GM19463 (cell line): ENCODE measurements around the gene RPL3.

ENCODE experiments used
- ATAC-seq: cut with Tn5 transposase; IDR thresholded peaks from one replicate; pipeline ENCODE4 v1.9.1; 2021; ENCODE audit warnings: mild to moderate bottlenecking, moderate library complexity; ENCODE audit not compliant: unreplicated experiment

Gene RPL3

GRCh38 chr22:39317775-39318506 lies 1.5 kb downstream of the RPL3 start:
- ATAC-seq, result no peak

- ATAC-seq, result no peak
Observed at GRCh38 chr22:39317084-39317774, 2.2 kb downstream of the RPL3 start.

DNA sequence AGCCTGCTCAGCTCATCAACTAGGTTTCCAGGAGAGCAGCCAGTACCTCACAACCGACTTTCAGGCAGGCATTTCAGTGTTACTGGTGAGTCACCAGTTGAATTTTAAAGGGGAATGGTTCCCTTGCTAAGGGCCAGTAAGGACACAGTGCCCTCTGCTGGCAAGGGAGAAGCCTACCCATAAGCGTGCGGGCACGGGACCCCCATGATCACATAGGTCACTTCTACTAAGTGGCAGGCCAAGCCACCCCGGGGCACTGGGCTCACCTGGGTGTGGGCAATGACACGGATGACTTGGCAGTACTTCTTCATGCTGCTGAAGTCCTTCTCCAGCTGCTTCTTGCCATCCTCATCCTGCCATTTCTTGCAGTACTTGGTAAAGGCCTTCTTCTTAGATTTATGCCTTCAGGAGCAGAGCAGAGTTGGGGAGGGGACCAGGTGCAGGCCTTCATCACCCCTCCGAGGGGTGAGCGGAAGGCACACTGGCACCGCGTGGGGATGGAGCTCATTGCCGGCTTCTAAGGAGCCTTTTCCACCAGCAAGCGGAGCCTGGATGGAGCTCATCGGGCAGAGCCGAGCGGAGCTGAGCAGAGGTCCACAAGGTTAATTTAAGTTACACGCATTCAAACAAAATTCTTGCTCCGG lies 2.9 kb downstream of the RPL3 start:
- ATAC-seq, result no peak

DNA sequence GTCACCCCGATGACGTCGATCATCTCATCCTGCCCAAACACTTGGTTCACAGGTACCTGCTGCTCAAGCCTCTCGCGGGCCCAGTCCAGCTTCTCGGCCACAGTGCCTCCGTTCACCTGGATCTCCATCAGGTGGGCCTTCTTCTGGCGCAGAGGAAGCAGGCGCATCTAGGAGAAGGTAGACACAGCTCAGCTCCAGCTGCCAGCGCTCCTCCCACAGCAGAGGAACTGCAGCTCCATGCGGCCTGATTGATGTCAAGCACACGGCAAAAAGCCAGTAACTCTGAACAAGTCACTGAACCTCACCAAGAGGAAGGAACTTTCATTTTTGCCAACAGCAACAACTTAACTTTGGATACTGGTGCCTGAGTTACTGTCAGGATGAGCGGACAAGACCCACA lies 4.0 kb downstream of the RPL3 start:
- ATAC-seq, result no peak

- no peak for ATAC-seq
Observed at GRCh38 chr22:39314251-39314971, 5.0 kb downstream of the RPL3 start.

DNA sequence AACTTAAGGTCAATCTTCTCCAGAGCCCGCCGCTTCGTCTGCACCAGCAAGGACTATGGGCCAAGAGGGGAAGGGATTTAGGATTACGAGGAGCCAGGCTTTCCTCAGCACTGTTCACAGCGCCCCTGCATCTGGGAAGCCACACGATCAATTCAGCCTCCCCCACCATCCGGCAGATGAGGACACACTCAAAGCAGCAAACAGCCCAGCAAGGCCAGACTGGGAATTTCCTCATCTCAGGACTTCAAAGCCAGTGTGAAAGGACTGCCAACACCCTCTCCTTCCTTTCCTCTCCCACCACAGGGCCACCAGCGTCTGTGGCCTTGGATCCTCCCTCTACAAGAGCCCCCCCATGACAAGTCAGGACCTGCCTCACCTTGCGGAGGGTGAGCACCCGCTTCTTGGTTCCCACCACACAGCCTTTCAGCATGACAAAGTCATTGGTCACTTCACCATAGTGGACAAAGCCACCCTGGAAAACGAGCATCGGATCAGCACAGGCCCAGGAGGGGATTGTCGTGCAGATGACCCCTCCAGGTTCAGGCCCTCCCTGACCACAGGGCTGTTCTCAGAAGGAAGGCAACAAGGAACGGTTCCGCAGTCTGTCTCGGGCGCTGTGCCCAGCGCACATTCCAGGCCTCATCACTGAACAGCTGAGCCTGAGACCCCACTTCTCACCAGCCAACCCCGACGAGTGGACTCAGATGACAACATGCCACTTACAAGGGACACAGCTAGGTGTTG lies 6.0 kb downstream of the RPL3 start:
- ATAC-seq, result no peak

DNA sequence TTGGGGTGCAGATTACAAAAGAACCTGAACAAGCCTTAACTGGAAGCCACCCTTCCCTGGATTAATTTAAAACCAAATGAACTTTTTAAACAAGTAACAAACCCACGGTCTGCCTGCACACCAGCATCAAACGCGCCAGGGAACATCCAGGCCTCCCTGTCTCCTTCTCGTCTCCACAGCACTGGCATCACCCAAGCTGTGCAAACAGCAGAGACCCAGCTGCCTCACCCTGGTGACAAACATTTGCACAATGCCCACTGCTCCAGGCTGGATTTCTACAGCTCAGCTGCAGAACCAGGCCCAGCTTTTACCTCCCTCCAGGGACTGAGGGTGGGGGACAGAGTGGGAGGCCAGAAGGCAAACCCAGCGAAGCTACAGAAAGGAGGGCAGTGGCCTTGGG lies 7.0 kb downstream of the RPL3 start:
- ATAC-seq, result no peak

- no peak for ATAC-seq
Observed at GRCh38 chr22:39311592-39312400, 7.6 kb downstream of the RPL3 start.

DNA sequence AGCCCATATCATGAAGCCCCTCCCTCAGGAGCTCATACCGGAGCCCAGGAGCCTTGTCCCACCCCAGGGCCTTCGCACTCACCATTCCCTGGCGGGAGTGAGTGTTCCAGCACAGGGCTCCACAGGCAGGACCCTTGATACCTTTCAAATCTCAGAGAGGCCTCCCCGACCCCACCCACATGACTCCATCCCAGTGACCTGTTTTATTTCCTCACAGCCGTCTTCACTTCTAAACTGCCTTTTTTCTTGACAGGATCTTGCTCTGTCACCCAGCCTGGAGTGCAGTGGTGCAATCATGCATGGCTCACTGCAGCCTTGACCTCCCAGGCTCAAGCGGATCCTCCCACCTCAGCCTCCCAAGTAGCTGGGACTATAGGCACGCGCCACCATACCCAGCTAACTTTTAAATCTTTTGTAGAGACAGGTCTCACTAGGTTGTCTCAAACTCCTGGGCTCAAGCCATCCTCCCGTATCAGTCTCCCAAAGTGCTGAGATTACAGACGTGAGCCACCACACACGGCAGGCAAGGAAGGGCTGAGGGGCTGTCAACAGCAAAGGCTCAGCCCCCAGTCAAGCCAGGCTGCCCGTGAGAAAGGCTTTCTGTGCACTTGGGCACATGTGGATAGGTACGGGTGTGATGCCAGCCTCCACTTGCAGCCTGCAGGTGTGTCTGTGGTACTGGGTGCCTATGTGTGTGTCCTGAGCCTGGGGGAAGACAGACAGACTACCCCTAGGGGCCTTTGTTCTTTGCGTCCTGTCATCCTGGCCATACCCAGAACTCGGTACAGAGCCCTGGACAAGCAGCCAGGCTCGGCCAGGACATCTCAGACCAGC lies 9.3 kb downstream of the RPL3 start:
- ATAC-seq, result no peak

- no peak for ATAC-seq
Observed at GRCh38 chr22:39309364-39309861, 10.0 kb downstream of the RPL3 start.

DNA sequence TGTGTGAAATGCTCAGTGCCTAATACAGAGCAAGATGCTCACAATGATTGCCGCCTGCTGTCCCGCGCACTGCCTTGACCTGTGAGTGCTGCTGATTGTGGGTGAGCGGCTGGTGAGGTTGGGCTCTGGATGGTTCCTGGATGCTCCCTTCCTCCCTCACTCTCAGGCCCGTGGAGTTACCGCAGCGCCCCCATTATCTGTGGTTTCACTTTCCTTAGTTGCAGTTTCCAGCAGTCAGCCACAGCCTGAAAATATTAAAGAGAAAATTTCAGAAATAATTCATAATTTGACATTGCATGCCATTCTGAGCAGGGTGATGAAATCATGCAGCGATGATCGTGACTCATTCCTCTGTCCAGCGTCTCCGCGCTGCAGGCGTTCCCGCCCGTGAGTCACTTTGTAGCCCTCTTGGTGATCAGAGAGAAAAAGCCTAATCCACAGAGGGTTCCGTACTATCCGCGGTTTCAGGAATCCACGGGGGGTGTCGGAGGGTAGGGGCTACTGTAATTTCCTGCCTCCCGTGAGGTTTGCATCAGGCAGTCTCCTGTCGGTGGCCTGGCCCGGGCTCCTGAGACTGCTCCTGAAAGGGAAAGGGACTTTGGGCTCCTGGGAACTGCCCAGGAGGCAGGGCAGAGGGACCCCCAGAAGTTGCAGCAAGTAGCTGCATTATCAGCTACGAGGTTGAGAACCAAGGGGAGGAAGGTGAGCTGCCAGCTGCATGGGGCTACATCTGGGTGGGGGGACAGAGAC lies 10.6 kb downstream of the RPL3 start:
- no peak for ATAC-seq

DNA sequence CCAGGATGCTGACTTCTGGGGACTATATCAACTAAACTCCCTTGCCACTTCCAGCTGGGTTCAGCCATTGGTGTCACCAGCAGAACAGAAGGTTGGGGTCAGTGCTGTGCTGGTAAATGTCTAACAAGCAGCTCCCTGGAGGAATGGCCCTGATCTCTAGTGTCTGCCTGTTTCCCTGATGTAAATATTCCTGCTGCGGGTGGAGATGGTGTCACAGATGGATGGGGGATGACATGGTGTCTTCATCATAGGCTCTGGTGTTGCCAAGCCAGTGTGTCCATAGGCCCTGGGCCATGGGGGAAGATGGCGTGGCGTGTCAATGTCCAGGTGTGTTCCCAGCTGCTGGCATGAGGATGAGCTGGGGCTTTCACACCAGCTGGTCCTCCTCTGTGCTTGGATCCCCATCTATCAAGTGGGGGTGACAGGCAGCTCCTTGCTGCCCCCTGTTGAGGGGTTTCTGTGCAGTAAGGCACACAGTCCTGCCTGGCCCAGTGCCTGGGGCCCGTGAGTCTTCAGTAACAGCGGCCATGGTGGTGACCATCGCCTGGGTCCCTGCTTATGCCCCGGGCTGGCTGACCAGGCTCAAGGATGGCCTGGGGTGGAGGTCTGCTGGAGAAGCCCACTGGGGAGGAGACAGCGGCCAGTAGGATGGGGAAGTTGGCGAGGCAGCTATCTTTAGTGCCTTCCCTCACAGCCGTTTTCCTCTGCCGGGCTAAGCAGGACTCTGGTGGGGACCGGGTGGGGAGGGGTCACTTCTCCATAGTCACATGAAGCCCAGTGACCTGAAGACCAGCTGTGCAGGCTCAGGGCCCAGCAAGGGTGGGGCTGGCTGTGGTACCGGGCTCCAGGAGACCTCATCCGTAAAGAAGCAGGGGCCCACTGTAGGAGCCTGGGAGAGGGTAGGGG lies 12.7 kb downstream of the RPL3 start:
- no peak for ATAC-seq

GRCh38 chr22:39303892-39304671 lies 15.3 kb downstream of the RPL3 start:
- no peak for ATAC-seq

- ATAC-seq, result no peak
Observed at GRCh38 chr22:39303358-39303757, 16.1 kb downstream of the RPL3 start.

DNA sequence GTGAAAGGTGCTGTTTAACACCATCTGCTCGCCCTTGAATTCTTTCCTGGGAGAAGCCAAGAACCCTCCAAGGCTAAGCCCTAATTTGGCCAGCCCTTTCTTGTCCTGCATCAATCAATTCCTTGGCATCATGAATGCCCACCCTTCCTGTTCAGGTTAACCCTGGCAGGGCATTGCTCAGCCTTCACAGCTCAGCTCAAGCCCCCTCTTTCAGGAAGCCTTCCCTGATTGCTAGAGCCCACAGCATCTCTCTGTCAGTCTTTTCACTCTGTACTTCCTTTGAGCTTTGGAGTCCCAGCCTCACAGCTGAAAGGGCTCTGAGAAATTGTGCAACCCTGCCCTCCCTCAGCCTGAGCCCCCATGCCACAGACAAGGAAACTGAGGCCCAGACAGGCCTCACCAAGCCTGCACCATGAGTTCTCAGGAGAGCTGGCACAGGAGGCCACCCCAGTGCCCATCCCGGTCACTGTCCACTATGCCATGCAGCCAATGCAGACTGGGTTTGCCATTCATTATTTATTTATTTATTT lies 16.9 kb downstream of the RPL3 start:
- no peak for ATAC-seq

- ATAC-seq, result no peak
Observed at GRCh38 chr22:39301926-39302325, 17.5 kb downstream of the RPL3 start.
